HG02970 (cell line): ENCODE results near the gene SCEL.
"Not testable (repeated sequence)": the region's sequence is repeated elsewhere in the genome, so short reads cannot be mapped to it uniquely, and the experiment has no call there.

ENCODE experiments used
- ATAC-seq: cut with Tn5 transposase; IDR thresholded peaks from one replicate; pipeline ENCODE4 v1.9.1; 2021; ENCODE audit warnings: mild to moderate bottlenecking, moderate library complexity, moderate number of reproducible peaks; ENCODE audit not compliant: unreplicated experiment, low FRiP score

The SCEL gene

DNA sequence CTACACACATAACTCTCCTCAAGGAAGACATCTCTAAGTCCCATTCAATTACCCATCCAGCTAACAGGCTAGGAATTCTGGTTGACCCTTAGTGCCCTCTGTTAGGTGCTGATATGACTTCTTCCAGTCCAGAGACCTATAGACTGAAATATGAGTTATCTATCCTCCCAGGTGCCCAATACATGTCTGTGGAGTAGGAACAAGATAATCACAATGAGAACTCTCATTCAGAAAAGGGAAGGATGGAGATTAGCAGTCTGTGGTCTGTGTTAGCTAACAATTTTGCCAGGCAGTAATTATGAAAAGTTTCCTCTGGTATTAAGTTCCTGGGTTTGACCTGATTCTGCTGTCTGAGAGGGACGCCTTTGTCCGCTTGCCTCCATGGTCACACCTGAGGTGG lies 117.8 kb downstream of the SCEL start:
- no peak for ATAC-seq

DNA sequence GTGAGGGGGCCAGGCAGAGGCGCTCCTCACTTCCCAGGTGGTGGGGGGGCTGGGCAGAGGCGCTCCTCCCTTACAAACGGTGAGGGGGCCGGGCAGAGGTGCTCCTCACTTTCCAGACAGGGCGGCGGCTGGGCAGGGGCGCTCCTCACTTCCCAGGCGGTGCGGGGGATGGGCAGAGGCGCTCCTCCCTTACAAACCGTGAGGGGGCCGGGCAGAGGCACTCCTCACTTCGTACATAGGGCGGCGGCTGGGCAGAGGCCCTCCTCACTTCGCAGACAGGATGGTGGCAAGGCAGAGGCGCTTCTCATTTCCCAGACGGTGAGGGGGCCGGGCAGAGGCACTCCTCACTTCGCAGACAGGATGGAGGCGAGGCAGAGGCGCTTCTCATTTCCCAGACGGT lies 124.5 kb downstream of the SCEL start:
- not testable (repeated sequence) for ATAC-seq

DNA sequence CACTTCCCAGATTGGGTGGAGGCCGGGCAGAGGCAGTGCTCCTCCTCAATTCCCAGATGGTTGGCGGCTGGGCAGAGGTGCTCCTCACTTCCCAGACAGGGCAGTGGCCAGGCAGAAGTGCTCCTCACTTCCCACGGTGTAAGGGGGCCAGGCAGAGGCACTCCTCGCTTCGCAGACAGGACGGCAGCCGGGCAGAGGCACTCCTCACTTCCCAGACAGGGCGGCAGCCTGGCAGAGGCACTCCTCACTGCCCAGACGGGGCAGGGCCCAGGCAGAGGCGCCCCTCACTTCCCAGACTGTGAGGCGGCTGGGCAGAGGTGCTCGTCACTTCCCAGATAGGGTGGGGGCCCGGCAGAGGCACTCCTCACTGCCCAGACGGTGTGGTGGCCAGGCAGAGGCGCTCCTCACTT lies 125.3 kb downstream of the SCEL start:
- no peak for ATAC-seq

DNA sequence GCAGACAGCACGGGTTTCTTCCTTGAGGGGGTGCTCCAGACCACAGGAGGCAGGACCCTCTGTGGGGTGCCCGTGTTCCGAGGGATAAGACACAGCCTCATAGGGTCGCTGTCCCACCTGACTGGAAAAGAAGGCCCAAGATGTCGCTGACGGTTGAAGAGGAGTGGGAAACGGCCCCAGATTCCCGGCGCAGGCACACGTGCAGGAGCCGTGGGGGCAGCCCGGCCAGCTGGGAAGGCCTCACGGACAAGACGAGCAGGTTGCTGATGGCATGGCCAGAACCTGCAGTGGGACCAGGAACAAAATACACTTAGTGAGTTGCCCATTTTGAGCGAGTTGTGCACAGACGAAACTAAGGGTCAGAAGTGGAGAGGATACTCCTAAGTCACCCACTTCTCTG lies 126.8 kb downstream of the SCEL start:
- not testable (repeated sequence) for ATAC-seq

DNA sequence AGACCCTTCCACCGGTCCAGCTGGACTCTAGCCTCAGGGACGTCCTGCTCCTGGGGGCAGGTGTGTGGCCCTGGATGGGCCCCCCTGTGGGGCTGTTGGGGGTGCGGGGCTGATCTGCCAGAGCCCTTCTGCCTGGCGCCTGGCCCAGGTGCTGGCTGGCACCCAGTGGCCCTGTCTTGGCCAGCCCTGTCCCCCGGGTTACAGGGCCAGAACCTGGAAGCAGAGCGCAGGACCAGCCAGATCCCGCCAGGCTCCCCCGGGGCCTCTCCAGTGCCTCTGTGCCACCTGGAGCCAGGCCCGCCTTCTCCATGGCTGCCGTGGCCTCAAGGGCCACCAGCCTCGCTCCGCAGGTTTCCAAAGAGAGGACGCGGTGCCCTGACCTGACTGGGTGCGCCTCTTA lies 127.3 kb downstream of the SCEL start:
- ATAC-seq: not testable (repeated sequence)

DNA sequence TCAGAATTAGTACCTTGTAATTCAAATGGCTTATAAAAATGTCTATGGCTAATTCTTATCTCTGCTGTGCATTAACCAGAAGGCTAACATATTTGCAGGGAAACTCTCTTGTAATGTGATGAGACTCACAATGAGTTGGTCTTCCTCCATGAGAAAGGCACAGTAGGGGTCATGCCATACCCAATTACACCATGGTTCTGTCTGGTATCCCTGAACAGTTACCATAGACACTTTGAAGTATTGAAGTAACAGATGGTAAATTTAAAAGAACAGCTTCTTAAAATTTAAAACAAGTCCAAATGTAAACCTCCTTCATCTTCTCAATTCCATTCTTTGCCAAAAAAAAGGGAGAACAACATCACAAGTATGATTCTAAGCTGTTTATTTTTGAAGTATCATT lies 139.3 kb downstream of the SCEL start:
- ATAC-seq: no peak

DNA sequence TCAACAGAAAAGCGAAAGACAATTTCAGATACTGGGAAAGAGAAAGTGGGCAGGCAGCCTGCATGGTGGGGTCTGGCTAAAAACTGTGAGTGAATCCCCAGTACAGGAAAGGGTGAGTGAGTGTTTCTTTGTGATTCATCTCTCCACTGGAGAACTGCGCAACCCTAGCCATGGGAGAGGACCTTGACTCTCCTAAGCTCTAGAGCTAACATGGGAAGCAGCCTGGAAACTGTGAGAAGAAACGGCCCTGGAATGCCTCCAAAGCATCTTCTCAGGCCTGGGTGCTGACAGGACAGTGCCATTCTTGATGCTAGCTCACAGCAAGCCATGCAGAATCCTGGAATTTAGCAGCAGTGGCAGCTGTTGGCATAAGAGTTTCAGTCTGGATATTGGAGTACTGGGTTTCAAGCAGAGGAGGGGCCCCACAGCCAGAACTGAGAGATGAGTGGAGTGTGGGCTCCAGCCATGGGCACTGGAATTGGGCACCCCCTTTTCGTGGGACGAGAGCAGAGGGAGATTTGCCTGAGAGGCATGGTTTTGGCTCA lies 143.3 kb downstream of the SCEL start:
- no peak for ATAC-seq

DNA sequence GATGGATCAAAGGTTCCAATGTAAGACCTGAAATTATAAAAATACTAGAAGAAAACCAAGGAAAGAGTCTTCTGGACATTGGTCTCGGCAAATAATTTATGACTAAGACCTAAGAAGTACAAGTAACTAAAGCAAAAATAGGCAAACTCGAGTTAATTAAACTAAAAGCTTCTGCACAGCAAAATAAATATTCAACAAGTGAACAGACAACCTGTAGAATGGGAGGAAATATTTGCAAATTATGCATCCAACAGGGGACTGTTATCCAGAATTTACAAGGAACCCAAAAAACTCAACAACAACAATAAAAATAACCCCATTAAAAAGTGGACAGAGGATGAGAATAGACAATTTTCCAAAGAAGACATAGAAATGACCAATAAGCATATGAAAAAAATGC lies 152.3 kb downstream of the SCEL start:
- ATAC-seq: no peak

DNA sequence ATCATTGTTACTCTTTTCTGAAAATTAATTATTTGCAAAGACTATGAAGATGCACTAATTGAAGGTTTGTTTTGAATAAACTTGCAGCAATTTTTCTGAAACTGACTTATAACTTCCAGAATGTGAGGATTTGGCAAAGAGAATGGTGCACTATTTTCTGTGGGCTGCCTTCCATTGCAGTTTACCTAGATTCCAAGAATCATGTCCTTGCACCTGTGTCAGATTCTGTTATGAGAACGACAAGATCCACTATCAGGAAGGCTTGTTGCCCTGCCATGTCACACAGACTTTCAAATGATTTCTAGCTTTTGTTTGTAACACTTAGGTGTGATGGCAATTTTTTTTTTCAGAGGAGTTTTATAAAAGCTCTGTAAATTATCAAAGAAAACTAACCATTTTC lies 156.4 kb downstream of the SCEL start:
- no peak for ATAC-seq

DNA sequence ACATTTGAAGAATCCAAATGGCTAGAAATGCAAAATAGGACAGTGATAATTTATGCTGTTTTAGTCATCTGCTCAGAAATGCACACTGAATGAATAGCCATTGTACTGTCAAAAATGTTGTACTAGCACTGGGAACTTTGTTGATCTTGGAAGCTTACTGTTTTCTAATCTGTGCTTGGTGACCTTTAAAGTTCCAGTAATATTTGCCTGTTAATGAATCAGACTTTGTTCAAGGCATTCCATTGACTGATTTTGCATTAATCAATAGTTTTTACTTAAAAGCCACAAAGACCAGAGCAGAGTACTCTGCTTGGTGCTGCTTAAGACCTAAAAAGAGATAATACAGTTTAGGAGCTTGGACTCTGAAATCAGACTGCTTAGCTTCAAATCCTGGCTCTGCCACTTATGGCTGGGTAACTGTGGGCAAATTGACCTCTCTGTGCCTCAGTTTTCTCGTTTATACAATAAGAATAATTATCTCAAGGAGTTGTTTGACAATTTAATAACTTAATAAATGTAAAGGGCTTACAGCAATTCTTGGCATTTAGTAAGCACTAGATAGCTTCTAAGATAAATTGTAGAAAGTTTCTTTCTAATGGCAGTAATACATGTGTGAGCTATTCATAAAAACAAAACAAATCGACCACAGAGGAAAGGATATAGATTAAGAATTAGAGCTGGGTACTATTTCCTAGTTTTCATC lies 157.4 kb downstream of the SCEL start:
- ATAC-seq: no peak

DNA sequence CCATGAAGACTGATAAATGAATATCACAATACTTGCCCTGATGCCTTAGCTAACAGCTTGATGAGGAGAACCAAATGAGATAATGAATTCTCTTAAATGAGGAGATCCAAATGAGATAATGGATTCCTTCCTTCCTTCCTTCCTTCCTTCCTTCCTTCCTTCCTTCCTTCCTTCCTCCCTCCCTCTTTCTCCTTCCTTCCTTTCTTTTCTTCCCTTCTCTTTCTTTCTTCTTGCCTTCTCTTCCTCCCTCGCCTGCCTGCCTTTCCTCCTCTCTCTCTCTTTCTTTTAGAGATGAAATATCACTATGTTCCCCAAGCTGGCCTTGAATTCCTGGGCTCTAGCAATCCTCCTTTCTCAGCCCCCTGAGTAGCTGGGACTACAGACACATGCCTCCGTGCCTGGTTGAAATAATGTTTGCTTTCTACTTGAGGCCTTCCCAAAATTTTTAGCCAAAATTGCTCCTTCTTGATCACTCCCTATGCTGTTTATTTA lies 158.0 kb downstream of the SCEL start:
- no peak for ATAC-seq
